Choroid plexus epithelial cell (primary cell): ENCODE data around the gene KCNJ1.

Source experiments
- DNase-seq: peaks from one replicate; pipeline ENCODE4 v3.0.0-alpha.2; 2010; ENCODE audit warnings: low read depth
- H3K4me3 ChIP-seq: 2 replicates; pipeline ENCODE4 v1.5.1; 2011; ENCODE audit warnings: low read depth, mild to moderate bottlenecking, control low read depth, low read length, moderate library complexity
- CTCF ChIP-seq: conservative IDR thresholded peaks from 2 replicates; pipeline ENCODE4 v1.5.1; 2011; ENCODE audit warnings: low read depth, mild to moderate bottlenecking, control low read depth, inconsistent platforms, low read length, moderate library complexity

The KCNJ1 gene

DNA sequence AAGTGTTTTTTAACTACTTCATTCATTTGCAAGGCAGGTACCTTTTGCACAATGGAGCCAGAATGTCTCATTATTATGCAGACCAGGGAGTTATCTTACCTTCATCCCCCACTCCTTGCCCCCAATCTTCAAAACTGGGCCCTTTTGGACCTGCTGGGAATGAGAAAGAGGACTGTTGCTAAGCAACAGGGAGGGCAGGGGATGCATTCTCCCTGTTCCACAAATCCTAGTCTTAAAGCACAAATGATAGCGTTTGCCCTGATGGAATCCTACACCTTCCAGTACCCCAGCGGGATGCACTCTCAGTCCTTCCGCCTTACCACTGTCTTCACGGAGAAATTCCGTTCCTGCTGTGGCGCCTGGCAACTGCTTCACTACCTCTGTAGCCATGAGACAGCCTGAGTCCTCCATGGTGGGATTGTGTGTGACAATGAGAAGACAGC, 4.1 kb upstream of the KCNJ1 start:
- no peak for TF ChIP-seq CTCF
- DNase-seq = no peak
- no peak overlapping the region for H3K4me3 ChIP-seq

GRCh38 chr11:128868841-128869671, 2.0 kb upstream of the KCNJ1 start:
- TF ChIP-seq CTCF = no peak
- H3K4me3 ChIP-seq = no peak overlapping the region
- DNase-seq = no peak

GRCh38 chr11:128865490-128865889, 1.6 kb downstream of the KCNJ1 start:
- no peak for TF ChIP-seq CTCF
- no peak for DNase-seq
- no peak overlapping the region for H3K4me3 ChIP-seq

- no peak for TF ChIP-seq CTCF
- no peak overlapping the region for H3K4me3 ChIP-seq
- DNase-seq = peak; percentile 28
Measured at GRCh38 chr11:128862908-128863660, 4.0 kb downstream of the KCNJ1 start.

- DNase-seq = no peak
- H3K4me3 ChIP-seq = no peak overlapping the region
- TF ChIP-seq CTCF = no peak
Measured at GRCh38 chr11:128862406-128862805, 4.7 kb downstream of the KCNJ1 start.

DNA sequence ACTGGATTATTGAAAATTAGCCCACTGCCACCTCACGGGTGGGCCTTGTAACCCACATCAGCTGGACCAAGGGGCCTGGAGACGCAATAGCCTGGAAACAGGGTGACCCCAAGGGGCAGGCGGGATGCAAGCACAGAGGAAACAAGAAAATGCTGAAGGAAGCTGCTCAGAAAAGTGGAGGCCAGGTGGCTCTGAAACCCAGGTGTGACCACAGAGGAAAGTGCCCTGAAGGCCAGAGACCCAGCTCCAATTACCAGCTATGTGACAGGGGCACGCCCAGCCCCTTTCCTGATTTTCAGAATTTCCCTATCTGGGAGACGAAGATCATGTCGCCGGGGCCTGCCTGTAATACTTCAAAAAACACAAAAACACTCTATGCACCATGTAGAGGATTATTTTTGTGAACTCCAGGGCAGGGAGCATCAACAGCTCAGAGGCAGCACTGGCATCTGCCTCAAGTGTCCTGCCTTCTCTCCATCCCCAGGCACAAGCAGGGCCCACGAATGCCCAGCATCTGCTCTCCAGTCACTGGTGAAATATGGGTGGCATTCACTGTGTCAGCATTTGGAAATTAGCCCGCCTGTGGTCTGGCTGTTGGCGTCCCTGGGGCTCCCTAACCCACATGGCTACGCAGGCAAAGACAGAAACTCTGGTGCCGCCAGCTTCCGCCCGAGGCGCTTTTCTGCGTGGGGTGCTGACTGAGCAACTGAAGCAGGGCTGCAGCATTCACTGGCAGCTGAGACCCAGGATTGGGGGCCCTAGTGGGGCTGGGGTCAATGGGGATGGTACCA, 6.3 kb downstream of the KCNJ1 start:
- H3K4me3 ChIP-seq = no peak overlapping the region
- DNase-seq = no peak
- TF ChIP-seq CTCF = no peak
